WTC11 (cell line): ENCODE results near the gene C1QB.

Source experiments
- KAT7 ChIP-seq: sonication (generic); formaldehyde crosslinking; IDR thresholded peaks from 2 replicates; pipeline ENCODE4 v1.8.1; 2023; ENCODE audit warnings: missing genetic modification reagents, mild to moderate bottlenecking, borderline replicate concordance
- NFE2L1 ChIP-seq: sonication (generic); formaldehyde crosslinking; IDR thresholded peaks from 2 replicates; pipeline ENCODE4 v1.8.1; 2023; ENCODE audit warnings: missing genetic modification reagents
- TEAD4 ChIP-seq: sonication (generic); formaldehyde crosslinking; IDR thresholded peaks from 2 replicates; pipeline ENCODE4 v1.8.0; 2022; ENCODE audit warnings: mild to moderate bottlenecking, missing genetic modification reagents
- ZNF138 ChIP-seq: sonication (generic); formaldehyde crosslinking; conservative IDR thresholded peaks from 2 replicates; pipeline ENCODE4 v1.8.1; 2022; ENCODE audit warnings: mild to moderate bottlenecking, moderate library complexity, missing genetic modification reagents
- ZNF317 ChIP-seq: sonication (generic); formaldehyde crosslinking; IDR thresholded peaks from 2 replicates; pipeline ENCODE4 v1.8.1; 2023; ENCODE audit warnings: low read depth, mild to moderate bottlenecking, moderate library complexity, missing genetic modification reagents, borderline replicate concordance
- ZNF671 ChIP-seq: fragments of 250-450 bp; sonication (Bioruptor Pico); IDR thresholded peaks from 2 replicates; pipeline ENCODE4 v1.8.0; 2021; ENCODE audit warnings: mild to moderate bottlenecking
- TF ChIP-seq, protein P1 (sequence below): fragments of 200-600 bp; IDR thresholded peaks from 2 replicates; pipeline ENCODE4 v1.8.0; 2022; ENCODE audit warnings: antibody characterized with exemption
- TF ChIP-seq, protein P2 (sequence below): sonication (generic); formaldehyde crosslinking; IDR thresholded peaks from 2 replicates; pipeline ENCODE4 v1.8.0; 2022; ENCODE audit warnings: mild to moderate bottlenecking, missing genetic modification reagents
- TF ChIP-seq, protein P3 (sequence below): sonication (generic); formaldehyde crosslinking; IDR thresholded peaks from 2 replicates; pipeline ENCODE4 v1.8.0; 2023; ENCODE audit warnings: missing genetic modification reagents, mild to moderate bottlenecking, borderline replicate concordance
- TF ChIP-seq, protein P4 (sequence below): fragments of 250-450 bp; sonication (Bioruptor Pico); IDR thresholded peaks from 2 replicates; pipeline ENCODE4 v2.1.2; 2022; ENCODE audit warnings: mild to moderate bottlenecking, moderate library complexity
- TF ChIP-seq, protein P5 (sequence below): sonication (generic); formaldehyde crosslinking; IDR thresholded peaks from 2 replicates; pipeline ENCODE4 v1.8.1; 2023; ENCODE audit warnings: mild to moderate bottlenecking, missing genetic modification reagents
- TF ChIP-seq, protein P6 (sequence below): sonication (generic); formaldehyde crosslinking; IDR thresholded peaks from 2 replicates; pipeline ENCODE4 v1.8.1; 2022; ENCODE audit warnings: mild to moderate bottlenecking, missing genetic modification reagents, moderate library complexity, borderline replicate concordance
- TF ChIP-seq, protein P7 (sequence below): sonication (generic); formaldehyde crosslinking; IDR thresholded peaks from 2 replicates; pipeline ENCODE4 v1.8.1; 2023; ENCODE audit warnings: mild to moderate bottlenecking, missing genetic modification reagents, moderate library complexity
- TF ChIP-seq, protein P8 (sequence below): sonication (generic); formaldehyde crosslinking; IDR thresholded peaks from 2 replicates; pipeline ENCODE4 v1.8.1; 2022; ENCODE audit warnings: low read depth, missing genetic modification reagents, borderline replicate concordance

DNA sequence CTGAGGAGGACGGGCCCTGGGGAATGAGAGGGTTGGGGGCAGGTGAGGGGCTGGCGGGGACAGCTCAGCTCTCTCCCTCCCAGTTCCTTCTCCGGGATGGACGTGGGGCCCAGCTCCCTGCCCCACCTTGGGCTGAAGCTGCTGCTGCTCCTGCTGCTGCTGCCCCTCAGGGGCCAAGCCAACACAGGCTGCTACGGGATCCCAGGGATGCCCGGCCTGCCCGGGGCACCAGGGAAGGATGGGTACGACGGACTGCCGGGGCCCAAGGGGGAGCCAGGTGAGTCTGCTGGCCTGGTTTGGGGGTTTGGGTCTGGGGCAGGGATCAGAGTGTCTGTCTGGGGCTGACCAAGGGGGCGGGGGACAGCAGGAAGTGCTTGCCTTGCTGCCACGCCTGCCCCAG is 9.1 kb upstream of the C1QB start:
- TF ChIP-seq, protein P1, sequence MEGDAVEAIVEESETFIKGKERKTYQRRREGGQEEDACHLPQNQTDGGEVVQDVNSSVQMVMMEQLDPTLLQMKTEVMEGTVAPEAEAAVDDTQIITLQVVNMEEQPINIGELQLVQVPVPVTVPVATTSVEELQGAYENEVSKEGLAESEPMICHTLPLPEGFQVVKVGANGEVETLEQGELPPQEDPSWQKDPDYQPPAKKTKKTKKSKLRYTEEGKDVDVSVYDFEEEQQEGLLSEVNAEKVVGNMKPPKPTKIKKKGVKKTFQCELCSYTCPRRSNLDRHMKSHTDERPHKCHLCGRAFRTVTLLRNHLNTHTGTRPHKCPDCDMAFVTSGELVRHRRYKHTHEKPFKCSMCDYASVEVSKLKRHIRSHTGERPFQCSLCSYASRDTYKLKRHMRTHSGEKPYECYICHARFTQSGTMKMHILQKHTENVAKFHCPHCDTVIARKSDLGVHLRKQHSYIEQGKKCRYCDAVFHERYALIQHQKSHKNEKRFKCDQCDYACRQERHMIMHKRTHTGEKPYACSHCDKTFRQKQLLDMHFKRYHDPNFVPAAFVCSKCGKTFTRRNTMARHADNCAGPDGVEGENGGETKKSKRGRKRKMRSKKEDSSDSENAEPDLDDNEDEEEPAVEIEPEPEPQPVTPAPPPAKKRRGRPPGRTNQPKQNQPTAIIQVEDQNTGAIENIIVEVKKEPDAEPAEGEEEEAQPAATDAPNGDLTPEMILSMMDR = no peak
- TF ChIP-seq, protein P2, sequence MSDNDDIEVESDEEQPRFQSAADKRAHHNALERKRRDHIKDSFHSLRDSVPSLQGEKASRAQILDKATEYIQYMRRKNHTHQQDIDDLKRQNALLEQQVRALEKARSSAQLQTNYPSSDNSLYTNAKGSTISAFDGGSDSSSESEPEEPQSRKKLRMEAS (CRISPR knock-in tag) = no peak
- TF ChIP-seq, protein P3, sequence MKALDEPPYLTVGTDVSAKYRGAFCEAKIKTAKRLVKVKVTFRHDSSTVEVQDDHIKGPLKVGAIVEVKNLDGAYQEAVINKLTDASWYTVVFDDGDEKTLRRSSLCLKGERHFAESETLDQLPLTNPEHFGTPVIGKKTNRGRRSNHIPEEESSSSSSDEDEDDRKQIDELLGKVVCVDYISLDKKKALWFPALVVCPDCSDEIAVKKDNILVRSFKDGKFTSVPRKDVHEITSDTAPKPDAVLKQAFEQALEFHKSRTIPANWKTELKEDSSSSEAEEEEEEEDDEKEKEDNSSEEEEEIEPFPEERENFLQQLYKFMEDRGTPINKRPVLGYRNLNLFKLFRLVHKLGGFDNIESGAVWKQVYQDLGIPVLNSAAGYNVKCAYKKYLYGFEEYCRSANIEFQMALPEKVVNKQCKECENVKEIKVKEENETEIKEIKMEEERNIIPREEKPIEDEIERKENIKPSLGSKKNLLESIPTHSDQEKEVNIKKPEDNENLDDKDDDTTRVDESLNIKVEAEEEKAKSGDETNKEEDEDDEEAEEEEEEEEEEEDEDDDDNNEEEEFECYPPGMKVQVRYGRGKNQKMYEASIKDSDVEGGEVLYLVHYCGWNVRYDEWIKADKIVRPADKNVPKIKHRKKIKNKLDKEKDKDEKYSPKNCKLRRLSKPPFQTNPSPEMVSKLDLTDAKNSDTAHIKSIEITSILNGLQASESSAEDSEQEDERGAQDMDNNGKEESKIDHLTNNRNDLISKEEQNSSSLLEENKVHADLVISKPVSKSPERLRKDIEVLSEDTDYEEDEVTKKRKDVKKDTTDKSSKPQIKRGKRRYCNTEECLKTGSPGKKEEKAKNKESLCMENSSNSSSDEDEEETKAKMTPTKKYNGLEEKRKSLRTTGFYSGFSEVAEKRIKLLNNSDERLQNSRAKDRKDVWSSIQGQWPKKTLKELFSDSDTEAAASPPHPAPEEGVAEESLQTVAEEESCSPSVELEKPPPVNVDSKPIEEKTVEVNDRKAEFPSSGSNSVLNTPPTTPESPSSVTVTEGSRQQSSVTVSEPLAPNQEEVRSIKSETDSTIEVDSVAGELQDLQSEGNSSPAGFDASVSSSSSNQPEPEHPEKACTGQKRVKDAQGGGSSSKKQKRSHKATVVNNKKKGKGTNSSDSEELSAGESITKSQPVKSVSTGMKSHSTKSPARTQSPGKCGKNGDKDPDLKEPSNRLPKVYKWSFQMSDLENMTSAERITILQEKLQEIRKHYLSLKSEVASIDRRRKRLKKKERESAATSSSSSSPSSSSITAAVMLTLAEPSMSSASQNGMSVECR (CRISPR knock-in tag) = no peak
- TF ChIP-seq, protein P4, sequence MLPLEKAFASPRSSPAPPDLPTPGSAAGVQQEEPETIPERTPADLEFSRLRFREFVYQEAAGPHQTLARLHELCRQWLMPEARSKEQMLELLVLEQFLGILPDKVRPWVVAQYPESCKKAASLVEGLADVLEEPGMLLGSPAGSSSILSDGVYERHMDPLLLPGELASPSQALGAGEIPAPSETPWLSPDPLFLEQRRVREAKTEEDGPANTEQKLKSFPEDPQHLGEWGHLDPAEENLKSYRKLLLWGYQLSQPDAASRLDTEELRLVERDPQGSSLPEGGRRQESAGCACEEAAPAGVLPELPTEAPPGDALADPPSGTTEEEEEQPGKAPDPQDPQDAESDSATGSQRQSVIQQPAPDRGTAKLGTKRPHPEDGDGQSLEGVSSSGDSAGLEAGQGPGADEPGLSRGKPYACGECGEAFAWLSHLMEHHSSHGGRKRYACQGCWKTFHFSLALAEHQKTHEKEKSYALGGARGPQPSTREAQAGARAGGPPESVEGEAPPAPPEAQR (CRISPR knock-in tag) = no peak
- no peak for TF ChIP-seq ZNF317 (CRISPR knock-in tag)
- TF ChIP-seq ZNF138 (CRISPR knock-in tag) = no peak
- no peak for TF ChIP-seq KAT7 (CRISPR knock-in tag)
- TF ChIP-seq, protein P5, sequence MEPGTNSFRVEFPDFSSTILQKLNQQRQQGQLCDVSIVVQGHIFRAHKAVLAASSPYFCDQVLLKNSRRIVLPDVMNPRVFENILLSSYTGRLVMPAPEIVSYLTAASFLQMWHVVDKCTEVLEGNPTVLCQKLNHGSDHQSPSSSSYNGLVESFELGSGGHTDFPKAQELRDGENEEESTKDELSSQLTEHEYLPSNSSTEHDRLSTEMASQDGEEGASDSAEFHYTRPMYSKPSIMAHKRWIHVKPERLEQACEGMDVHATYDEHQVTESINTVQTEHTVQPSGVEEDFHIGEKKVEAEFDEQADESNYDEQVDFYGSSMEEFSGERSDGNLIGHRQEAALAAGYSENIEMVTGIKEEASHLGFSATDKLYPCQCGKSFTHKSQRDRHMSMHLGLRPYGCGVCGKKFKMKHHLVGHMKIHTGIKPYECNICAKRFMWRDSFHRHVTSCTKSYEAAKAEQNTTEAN (CRISPR knock-in tag) = no peak
- TF ChIP-seq, protein P6, sequence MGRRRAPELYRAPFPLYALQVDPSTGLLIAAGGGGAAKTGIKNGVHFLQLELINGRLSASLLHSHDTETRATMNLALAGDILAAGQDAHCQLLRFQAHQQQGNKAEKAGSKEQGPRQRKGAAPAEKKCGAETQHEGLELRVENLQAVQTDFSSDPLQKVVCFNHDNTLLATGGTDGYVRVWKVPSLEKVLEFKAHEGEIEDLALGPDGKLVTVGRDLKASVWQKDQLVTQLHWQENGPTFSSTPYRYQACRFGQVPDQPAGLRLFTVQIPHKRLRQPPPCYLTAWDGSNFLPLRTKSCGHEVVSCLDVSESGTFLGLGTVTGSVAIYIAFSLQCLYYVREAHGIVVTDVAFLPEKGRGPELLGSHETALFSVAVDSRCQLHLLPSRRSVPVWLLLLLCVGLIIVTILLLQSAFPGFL = no peak
- TF ChIP-seq, protein P7, sequence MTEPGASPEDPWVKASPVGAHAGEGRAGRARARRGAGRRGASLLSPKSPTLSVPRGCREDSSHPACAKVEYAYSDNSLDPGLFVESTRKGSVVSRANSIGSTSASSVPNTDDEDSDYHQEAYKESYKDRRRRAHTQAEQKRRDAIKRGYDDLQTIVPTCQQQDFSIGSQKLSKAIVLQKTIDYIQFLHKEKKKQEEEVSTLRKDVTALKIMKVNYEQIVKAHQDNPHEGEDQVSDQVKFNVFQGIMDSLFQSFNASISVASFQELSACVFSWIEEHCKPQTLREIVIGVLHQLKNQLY = no peak
- TF ChIP-seq, protein P8, sequence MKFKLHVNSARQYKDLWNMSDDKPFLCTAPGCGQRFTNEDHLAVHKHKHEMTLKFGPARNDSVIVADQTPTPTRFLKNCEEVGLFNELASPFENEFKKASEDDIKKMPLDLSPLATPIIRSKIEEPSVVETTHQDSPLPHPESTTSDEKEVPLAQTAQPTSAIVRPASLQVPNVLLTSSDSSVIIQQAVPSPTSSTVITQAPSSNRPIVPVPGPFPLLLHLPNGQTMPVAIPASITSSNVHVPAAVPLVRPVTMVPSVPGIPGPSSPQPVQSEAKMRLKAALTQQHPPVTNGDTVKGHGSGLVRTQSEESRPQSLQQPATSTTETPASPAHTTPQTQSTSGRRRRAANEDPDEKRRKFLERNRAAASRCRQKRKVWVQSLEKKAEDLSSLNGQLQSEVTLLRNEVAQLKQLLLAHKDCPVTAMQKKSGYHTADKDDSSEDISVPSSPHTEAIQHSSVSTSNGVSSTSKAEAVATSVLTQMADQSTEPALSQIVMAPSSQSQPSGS (CRISPR knock-in tag) = no peak
- TF ChIP-seq TEAD4 (CRISPR knock-in tag) = no peak
- no peak for TF ChIP-seq NFE2L1 (CRISPR knock-in tag)
- no peak for TF ChIP-seq ZNF671 (CRISPR knock-in tag)
